ENCODE data around the gene RAB40C. TPM values are rescaled to one million over a fixed set of nuclear protein-coding genes. Genes with fewer than 3 reads are reported as not detected.
A peak's percentile ranks its signal among the peaks of the same experiment; 100 is the strongest.

The RAB40C gene
- total RNA-seq, 3 donors from 2014 or later, result 17.6 to 29.1 (median 20.6) TPM

GRCh38 chr16:591892-592517 is 2.1 kb downstream of the RAB40C start:
- Histone ChIP-seq H3K9me3 (no peaks in the 10 kb centered on the region), H3K36me3 (no peaks in the 10 kb centered on the region), H3K4me1 (peaks cover 9 to 37% of the 10 kb centered on the region in 2 donors), H3K4me3 (peak overlapping the region in 2 of 3 donors; percentile 53 to 69), H3K27ac (peak overlapping the region; percentile 81 to 89), H3K27me3 (no peaks in the 10 kb centered on the region)
- DNase-seq (ENCODE audit: low spot score in 2 of 2), result no peak
- TF ChIP-seq POLR2A (IDR thresholded peaks at IDR 0.05) (no peak), POLR2AphosphoS5 (IDR thresholded peaks at IDR 0.05) (no peak)
- TF ChIP-seq, protein P1, sequence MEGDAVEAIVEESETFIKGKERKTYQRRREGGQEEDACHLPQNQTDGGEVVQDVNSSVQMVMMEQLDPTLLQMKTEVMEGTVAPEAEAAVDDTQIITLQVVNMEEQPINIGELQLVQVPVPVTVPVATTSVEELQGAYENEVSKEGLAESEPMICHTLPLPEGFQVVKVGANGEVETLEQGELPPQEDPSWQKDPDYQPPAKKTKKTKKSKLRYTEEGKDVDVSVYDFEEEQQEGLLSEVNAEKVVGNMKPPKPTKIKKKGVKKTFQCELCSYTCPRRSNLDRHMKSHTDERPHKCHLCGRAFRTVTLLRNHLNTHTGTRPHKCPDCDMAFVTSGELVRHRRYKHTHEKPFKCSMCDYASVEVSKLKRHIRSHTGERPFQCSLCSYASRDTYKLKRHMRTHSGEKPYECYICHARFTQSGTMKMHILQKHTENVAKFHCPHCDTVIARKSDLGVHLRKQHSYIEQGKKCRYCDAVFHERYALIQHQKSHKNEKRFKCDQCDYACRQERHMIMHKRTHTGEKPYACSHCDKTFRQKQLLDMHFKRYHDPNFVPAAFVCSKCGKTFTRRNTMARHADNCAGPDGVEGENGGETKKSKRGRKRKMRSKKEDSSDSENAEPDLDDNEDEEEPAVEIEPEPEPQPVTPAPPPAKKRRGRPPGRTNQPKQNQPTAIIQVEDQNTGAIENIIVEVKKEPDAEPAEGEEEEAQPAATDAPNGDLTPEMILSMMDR (IDR thresholded peaks at IDR 0.05), result no peak
- intact Hi-C loops (cut with DNase I; ENCODE audit: low total_unique reads), result no loop called here

- Histone ChIP-seq H3K4me1 (peaks cover 9 to 32% of the 10 kb centered on the region in 2 donors), H3K27me3 (no peaks in the 10 kb centered on the region), H3K27ac (peak overlapping the region; percentile 81 to 89), H3K36me3 (no peaks in the 10 kb centered on the region), H3K4me3 (peak overlapping the region in 2 of 3 donors; percentile 53 to 69), H3K9me3 (no peaks in the 10 kb centered on the region)
- intact Hi-C loops (cut with DNase I; ENCODE audit: low total_unique reads), result no loop called here
- DNase-seq (ENCODE audit: low spot score in 2 of 2), result peak in 1 of 2 donors; percentile 82
- TF ChIP-seq POLR2AphosphoS5 (IDR thresholded peaks at IDR 0.05) (peak; percentile 27 to 77 (median 34)), POLR2A (IDR thresholded peaks at IDR 0.05) (no peak)
- TF ChIP-seq, protein P1 (IDR thresholded peaks at IDR 0.05), result peak in 2 of 3 donors; percentile 29 to 43
Observed at GRCh38 chr16:592518-593306, 2.8 kb downstream of the RAB40C start.

GRCh38 chr16:593406-593805 is 3.5 kb downstream of the RAB40C start:
- TF ChIP-seq, protein P1 (IDR thresholded peaks at IDR 0.05), result no peak
- peak in 1 of 3 donors; percentile 56 for TF ChIP-seq POLR2AphosphoS5 (IDR thresholded peaks at IDR 0.05)
- Histone ChIP-seq H3K36me3 (no peaks in the 10 kb centered on the region), H3K4me3 (peak overlapping the region in 2 of 3 donors; percentile 53 to 69), H3K9me3 (no peaks in the 10 kb centered on the region), H3K27ac (peak overlapping the region; percentile 81 to 89), H3K27me3 (no peaks in the 10 kb centered on the region), H3K4me1 (peaks cover 6 to 25% of the 10 kb centered on the region in 2 donors)
- peak; percentile 70 to 75 for DNase-seq (ENCODE audit: low spot score in 2 of 2)
- intact Hi-C loops (cut with DNase I; ENCODE audit: low total_unique reads), result no loop called here

- intact Hi-C loops (cut with DNase I; ENCODE audit: low total_unique reads), result no loop called here
- H3K4me1 ChIP-seq, result peaks cover 6 to 24% of the 10 kb centered on the region in 2 donors
- no peaks in the 10 kb centered on the region for H3K9me3 ChIP-seq
- H3K27ac ChIP-seq, result peak overlapping the region; percentile 64 to 81
- TF ChIP-seq, protein P1 (IDR thresholded peaks at IDR 0.05), result peak in 1 of 3 donors; percentile 16
- TF ChIP-seq POLR2AphosphoS5 (IDR thresholded peaks at IDR 0.05), result no peak
- DNase-seq (ENCODE audit: low spot score in 2 of 2), result no peak
- H3K4me3 ChIP-seq, result peak overlapping the region in 2 of 3 donors; percentile 53 to 69
- no peaks in the 10 kb centered on the region for H3K36me3 ChIP-seq
- H3K27me3 ChIP-seq, result no peaks in the 10 kb centered on the region
Observed at GRCh38 chr16:593807-594206, 3.9 kb downstream of the RAB40C start.

GRCh38 chr16:595094-595528 is 5.2 kb downstream of the RAB40C start:
- intact Hi-C loops (cut with DNase I; ENCODE audit: low total_unique reads), result no loop called here
- no peaks in the 10 kb centered on the region for H3K9me3 ChIP-seq
- H3K4me1 ChIP-seq, result peaks cover 6 to 24% of the 10 kb centered on the region in 2 donors
- DNase-seq (ENCODE audit: low spot score in 2 of 2), result no peak
- H3K27ac ChIP-seq, result no peak overlapping the region
- TF ChIP-seq, protein P1 (IDR thresholded peaks at IDR 0.05), result no peak
- TF ChIP-seq POLR2A (IDR thresholded peaks at IDR 0.05) (no peak), POLR2AphosphoS5 (IDR thresholded peaks at IDR 0.05) (no peak)
- no peaks in the 10 kb centered on the region for H3K36me3 ChIP-seq
- H3K27me3 ChIP-seq, result no peaks in the 10 kb centered on the region
- H3K4me3 ChIP-seq, result no peak overlapping the region
